Measurements from ENCODE around the gene GARIN3. TPM values are rescaled to one million over a fixed set of nuclear protein-coding genes. Genes with fewer than 3 reads are reported as not detected.

GARIN3 gene
- total and polyA plus RNA-seq, 9 donors: not detected

DNA sequence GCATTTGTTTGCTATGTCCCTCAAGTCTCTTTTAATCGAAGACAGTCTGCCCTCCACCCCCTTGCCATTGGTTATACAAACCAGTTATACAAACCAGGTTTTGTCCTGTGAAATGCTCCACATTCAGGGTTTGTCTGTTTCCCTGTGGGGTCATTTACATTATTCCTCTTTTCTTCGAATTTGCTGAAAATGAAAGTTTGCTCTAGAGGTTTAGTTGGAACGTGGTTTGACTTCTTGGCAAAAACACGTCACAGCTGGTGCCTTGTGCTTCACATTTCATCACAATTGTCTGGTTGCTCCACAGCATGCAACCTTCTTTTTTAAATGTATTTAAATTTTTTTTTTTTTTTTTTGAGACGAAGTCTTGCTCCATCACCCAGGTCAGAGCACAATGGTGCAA is 53.1 kb downstream of the GARIN3 start:
- intact Hi-C loops (cut with DNase I): no loop called here
- no peaks in the 10 kb centered on the region for H3K27me3 ChIP-seq
- 25 to 41% (median 26%) methylated on average over 5 of the region's 5 CpGs for WGBS, 3 donors
- no peaks in the 10 kb centered on the region for H3K4me1 ChIP-seq (ENCODE audit: insufficient read depth)
- TF ChIP-seq, protein P1, sequence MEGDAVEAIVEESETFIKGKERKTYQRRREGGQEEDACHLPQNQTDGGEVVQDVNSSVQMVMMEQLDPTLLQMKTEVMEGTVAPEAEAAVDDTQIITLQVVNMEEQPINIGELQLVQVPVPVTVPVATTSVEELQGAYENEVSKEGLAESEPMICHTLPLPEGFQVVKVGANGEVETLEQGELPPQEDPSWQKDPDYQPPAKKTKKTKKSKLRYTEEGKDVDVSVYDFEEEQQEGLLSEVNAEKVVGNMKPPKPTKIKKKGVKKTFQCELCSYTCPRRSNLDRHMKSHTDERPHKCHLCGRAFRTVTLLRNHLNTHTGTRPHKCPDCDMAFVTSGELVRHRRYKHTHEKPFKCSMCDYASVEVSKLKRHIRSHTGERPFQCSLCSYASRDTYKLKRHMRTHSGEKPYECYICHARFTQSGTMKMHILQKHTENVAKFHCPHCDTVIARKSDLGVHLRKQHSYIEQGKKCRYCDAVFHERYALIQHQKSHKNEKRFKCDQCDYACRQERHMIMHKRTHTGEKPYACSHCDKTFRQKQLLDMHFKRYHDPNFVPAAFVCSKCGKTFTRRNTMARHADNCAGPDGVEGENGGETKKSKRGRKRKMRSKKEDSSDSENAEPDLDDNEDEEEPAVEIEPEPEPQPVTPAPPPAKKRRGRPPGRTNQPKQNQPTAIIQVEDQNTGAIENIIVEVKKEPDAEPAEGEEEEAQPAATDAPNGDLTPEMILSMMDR (IDR thresholded peaks at IDR 0.05): no peak
- TF ChIP-seq POLR2A (IDR thresholded peaks at IDR 0.05): no peak
- TF ChIP-seq EP300 (IDR thresholded peaks at IDR 0.05): no peak
- no peaks in the 10 kb centered on the region for H3K9me3 ChIP-seq
- no peak overlapping the region for H3K27ac ChIP-seq
- H3K36me3 ChIP-seq: no peaks in the 10 kb centered on the region
- no peak for DNase-seq
- no peak overlapping the region for H3K4me3 ChIP-seq

Other genes starting within 250 kb of the GARIN3 start
- gene TIMD4, start 203.0 kb downstream of the GARIN3 start, total RNA-seq: not detected
- gene TIMD4, start 203.0 kb downstream of the GARIN3 start, polyA plus RNA-seq: under 1 TPM; 0.07 to 0.67 TPM
- under 1 TPM in 1 of 7 donors, not detected in 6; 0.23 TPM for gene HAVCR1, start 107.1 kb downstream of the GARIN3 start, total RNA-seq
- not detected for gene HAVCR1, start 107.1 kb downstream of the GARIN3 start, polyA plus RNA-seq
- 1 to 10 TPM; 1.3 to 8.8 (median 2.9) TPM for gene HAVCR2, start 57.2 kb downstream of the GARIN3 start, total RNA-seq
- gene HAVCR2, start 57.2 kb downstream of the GARIN3 start, polyA plus RNA-seq: 10 to 100 TPM in 1 of 2 donors, 1 to 10 TPM in 1; 1.6 to 12.0 TPM
- 10 to 100 TPM in 5 of 7 donors, 1 to 10 TPM in 2; 7.7 to 14.2 (median 11.5) TPM for gene MED7, start 23.4 kb downstream of the GARIN3 start, total RNA-seq
- gene MED7, start 23.4 kb downstream of the GARIN3 start, polyA plus RNA-seq: 10 to 100 TPM; 10.3 to 15.1 TPM
- 1 to 10 TPM in 4 of 7 donors, under 1 TPM in 3; 0.35 to 2.1 (median 1.5) TPM for gene ITK, start 14.6 kb upstream of the GARIN3 start, total RNA-seq
- 1 to 10 TPM in 1 of 2 donors, under 1 TPM in 1; 0.36 to 1.9 TPM for gene ITK, start 14.6 kb upstream of the GARIN3 start, polyA plus RNA-seq
- gene CYFIP2, start 99.9 kb upstream of the GARIN3 start, total RNA-seq: 10 to 100 TPM in 6 of 7 donors, 1 to 10 TPM in 1; 5.6 to 22.2 (median 17.1) TPM
- 10 to 100 TPM in 1 of 2 donors, 1 to 10 TPM in 1; 4.9 to 39.8 TPM for gene CYFIP2, start 99.9 kb upstream of the GARIN3 start, polyA plus RNA-seq

Measured in ovary (tissue), 9 donors.